GM21390 (cell line): Measurements from ENCODE around the gene AREL1.

ENCODE experiments used
- ATAC-seq: cut with Tn5 transposase; IDR thresholded peaks from one replicate; pipeline ENCODE4 v1.9.1; 2021; ENCODE audit not compliant: unreplicated experiment

The AREL1 gene

DNA sequence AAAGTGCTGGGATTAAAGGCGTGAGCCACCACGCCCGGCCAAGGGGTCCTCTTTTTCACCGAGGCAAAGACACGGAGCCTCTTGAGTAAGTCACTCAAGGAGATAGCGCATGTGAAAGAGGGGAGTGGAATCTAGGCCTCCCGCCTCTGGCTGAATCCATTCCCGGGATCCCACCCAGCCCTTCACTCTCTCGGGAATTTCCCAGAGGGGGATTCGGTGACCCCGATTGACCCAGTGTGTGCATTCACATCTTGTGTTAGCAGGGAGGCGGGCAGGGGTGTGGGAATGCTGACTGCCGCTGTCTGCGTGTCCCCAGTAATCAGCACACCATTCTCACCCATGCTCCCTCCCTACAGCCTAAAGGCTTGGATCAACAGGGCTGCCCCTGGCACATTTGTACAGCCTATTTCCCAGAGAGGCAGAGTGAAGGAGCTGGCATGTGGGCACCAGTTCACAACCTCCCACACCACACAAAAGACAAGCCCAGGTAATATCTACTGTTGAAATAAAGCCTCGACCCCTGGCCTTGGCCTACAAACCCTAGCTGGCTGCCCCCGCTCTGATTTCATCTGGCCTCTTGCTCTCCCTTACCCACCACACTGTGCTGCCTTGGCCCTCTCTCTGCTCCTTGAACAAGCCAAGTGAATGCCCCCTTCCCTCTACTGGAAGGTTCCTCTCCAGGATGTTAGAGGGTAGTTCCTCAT lies 99.5 kb downstream of the AREL1 start:
- no peak for ATAC-seq

DNA sequence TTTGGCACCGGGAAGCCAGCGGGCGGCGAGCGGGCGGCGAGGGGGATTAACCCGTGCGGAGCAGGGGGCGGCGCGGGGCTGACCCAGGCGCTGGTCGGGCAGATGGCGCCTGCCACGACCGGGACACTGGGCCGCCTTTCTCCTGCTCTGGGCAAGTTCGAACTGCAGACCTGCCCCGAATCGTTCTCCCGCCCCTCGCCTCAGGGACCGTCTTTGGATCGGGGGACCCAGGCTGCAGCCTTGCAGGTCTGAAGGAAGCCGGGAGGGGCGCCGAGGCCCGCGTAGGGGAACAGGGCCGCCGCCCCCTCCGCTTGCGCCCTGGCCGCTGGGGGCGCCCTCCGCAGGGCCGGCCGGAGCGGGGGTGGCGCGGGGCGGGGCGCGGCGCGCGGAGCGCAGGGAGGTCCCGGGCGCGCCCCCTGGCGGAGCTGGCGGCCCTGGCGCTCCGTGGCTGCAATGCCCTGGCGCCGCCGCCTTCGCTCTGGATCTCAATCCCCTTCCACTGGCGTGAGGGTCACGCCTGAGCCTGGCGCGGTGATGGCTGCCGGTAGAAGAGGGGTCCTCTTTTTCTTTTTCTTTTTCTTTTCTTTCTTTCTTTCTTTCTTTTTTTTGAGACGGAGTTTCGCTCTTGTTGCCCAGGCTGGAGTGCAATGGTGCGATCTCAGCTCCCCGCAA lies 100.4 kb downstream of the AREL1 start:
- ATAC-seq = no peak

DNA sequence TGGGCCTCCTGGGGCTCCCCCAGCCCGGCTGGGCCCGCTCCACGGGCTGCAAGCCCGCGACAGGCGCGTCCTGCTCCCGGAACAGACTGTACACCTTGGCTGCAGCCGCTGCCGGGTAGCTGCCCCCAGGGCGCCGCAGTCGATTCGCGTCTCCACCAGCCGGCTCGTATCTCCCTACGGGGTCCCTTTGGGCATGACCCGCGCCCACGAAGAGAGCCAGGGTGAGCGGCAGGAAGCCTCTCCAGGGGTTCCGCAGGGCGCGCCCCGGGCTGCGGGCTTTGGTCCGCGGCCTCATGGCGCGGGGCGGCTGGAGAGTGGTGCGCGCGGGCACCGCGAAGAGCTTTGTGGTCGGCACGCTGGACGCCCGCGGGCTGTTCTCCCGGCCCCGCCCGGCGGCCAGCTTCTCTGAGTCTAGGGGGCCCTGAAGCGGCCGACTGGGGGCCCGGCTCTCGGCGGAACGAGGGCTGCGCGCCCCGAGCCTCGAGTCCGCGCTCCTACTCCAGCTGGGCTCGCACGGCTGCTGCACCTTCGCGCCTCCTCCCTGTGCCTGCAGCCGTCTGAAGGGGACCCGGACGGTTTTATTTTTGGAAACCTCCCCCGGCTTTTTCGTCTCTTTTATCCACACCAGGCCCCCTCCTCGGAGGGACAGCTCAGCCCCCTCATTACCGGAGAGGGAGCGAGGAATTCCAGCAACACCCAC lies 101.1 kb downstream of the AREL1 start, which contains the start of gene LTBP2:
Gene LTBP2 (minus strand): TSS at position 588 of the 700 bp plus-strand sequence. CDS start 293 bp downstream, at position 295.
- no peak for ATAC-seq
